ENCODE results near the gene NUBP1.

DNA sequence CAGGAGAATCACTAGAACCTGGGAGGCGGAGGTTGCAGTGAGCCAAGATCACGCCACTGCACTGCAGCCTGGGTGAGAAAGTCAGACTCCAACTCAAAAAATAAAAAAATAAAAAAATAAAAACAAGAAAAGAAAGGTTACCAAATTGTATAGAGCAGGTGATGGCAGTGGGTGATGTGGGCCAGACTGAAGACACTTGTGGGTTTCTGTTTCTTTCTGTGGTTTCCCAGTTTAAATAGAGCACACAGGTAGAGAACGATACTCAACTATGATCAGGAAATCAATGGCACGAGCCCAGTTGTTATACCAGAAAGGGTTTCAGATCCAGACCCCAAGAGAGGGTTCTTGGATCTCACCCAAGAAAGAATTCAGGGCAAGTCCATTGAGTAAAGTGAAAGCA lies 32.6 kb downstream of the NUBP1 start:
- TF ChIP-seq, protein P1, sequence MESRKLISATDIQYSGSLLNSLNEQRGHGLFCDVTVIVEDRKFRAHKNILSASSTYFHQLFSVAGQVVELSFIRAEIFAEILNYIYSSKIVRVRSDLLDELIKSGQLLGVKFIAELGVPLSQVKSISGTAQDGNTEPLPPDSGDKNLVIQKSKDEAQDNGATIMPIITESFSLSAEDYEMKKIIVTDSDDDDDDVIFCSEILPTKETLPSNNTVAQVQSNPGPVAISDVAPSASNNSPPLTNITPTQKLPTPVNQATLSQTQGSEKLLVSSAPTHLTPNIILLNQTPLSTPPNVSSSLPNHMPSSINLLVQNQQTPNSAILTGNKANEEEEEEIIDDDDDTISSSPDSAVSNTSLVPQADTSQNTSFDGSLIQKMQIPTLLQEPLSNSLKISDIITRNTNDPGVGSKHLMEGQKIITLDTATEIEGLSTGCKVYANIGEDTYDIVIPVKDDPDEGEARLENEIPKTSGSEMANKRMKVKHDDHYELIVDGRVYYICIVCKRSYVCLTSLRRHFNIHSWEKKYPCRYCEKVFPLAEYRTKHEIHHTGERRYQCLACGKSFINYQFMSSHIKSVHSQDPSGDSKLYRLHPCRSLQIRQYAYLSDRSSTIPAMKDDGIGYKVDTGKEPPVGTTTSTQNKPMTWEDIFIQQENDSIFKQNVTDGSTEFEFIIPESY (IDR thresholded peaks at IDR 0.05; ENCODE audit: extremely low read depth, insufficient replicate concordance, low read length), result no peak
- TF ChIP-seq POLR2A (IDR thresholded peaks at IDR 0.05; ENCODE audit: borderline replicate concordance, extremely low read depth, insufficient read depth, insufficient read length) (no peak), POLR2AphosphoS5 (IDR thresholded peaks at IDR 0.05; ENCODE audit: low read depth, low read length) (no peak), SIN3A (IDR thresholded peaks at IDR 0.05; ENCODE audit: low read depth) (no peak), ZNF274 (IDR thresholded peaks at IDR 0.05; ENCODE audit: low read depth, low read length) (no peak)
